HL-60 (cell line): ENCODE measurements around the gene SMAP1.

Experiments used
- POLR2AphosphoS5 ChIP-seq: IDR thresholded peaks from 2 replicates; pipeline ENCODE4 v1.6.1; 2012; ENCODE audit warnings: low read depth
- TF ChIP-seq, protein P1 (sequence below): IDR thresholded peaks from 2 replicates; pipeline ENCODE4 v1.6.1; 2012; ENCODE audit warnings: low read depth; ENCODE audit not compliant: insufficient replicate concordance
- TF ChIP-seq, protein P2 (sequence below): IDR thresholded peaks from one replicate; pipeline ENCODE4 v1.5.1; 2011; ENCODE audit warnings: low read length, control low read depth, inconsistent platforms; ENCODE audit not compliant: insufficient read depth

DNA sequence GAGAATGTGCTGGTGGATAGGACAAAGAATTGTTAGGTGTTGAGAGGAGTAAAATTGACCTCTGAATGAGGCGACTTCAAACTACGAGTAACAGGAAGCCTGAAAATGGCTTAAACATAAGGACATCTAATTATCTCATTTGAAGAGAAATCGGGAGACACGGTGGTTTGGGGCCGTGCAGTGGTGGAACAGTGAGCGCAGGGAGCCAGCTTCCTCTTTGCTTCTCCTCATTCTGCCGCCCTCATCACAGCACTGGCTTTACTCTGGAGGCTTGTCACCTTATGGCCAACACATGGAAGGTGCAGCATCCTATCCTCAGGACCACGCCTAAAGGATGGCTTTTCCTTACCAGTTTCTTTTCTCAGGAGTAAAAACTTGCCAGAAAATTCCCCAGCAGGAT lies 174.9 kb downstream of the SMAP1 start:
- TF ChIP-seq, protein P1, sequence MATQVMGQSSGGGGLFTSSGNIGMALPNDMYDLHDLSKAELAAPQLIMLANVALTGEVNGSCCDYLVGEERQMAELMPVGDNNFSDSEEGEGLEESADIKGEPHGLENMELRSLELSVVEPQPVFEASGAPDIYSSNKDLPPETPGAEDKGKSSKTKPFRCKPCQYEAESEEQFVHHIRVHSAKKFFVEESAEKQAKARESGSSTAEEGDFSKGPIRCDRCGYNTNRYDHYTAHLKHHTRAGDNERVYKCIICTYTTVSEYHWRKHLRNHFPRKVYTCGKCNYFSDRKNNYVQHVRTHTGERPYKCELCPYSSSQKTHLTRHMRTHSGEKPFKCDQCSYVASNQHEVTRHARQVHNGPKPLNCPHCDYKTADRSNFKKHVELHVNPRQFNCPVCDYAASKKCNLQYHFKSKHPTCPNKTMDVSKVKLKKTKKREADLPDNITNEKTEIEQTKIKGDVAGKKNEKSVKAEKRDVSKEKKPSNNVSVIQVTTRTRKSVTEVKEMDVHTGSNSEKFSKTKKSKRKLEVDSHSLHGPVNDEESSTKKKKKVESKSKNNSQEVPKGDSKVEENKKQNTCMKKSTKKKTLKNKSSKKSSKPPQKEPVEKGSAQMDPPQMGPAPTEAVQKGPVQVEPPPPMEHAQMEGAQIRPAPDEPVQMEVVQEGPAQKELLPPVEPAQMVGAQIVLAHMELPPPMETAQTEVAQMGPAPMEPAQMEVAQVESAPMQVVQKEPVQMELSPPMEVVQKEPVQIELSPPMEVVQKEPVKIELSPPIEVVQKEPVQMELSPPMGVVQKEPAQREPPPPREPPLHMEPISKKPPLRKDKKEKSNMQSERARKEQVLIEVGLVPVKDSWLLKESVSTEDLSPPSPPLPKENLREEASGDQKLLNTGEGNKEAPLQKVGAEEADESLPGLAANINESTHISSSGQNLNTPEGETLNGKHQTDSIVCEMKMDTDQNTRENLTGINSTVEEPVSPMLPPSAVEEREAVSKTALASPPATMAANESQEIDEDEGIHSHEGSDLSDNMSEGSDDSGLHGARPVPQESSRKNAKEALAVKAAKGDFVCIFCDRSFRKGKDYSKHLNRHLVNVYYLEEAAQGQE: no peak
- TF ChIP-seq, protein P2, sequence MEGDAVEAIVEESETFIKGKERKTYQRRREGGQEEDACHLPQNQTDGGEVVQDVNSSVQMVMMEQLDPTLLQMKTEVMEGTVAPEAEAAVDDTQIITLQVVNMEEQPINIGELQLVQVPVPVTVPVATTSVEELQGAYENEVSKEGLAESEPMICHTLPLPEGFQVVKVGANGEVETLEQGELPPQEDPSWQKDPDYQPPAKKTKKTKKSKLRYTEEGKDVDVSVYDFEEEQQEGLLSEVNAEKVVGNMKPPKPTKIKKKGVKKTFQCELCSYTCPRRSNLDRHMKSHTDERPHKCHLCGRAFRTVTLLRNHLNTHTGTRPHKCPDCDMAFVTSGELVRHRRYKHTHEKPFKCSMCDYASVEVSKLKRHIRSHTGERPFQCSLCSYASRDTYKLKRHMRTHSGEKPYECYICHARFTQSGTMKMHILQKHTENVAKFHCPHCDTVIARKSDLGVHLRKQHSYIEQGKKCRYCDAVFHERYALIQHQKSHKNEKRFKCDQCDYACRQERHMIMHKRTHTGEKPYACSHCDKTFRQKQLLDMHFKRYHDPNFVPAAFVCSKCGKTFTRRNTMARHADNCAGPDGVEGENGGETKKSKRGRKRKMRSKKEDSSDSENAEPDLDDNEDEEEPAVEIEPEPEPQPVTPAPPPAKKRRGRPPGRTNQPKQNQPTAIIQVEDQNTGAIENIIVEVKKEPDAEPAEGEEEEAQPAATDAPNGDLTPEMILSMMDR: no peak
- TF ChIP-seq POLR2AphosphoS5: no peak
